Sigmoid colon (tissue), 4 donors: ENCODE results near the gene DIAPH2.

Source experiments
- CTCF ChIP-seq, 4 experiments: fragments of 450-650 bp in 3 of 4; fragments of 200-600 bp in 1 of 4; IDR thresholded peaks; one replicate each; pipeline ENCODE4 v1.5.1; 2016 to 2019; ENCODE audit warnings: antibody characterized with exemption in 4 of 4, mild to moderate bottlenecking in 3 of 4, moderate library complexity in 2 of 4
- EP300 ChIP-seq, 4 donors: sonication (generic); formaldehyde crosslinking; IDR thresholded peaks; one replicate each; pipeline ENCODE4 v1.6.1; 2017; ENCODE audit warnings: antibody characterized with exemption in 4 of 4

GRCh38 chrX:97628326-97628725, 943.7 kb downstream of the DIAPH2 start:
- TF ChIP-seq CTCF (IDR thresholded peaks at IDR 0.05) (no peak), EP300 (IDR thresholded peaks at IDR 0.05) (no peak)
